Measurements from ENCODE around the gene MC2R. TPM values are rescaled to one million over a fixed set of nuclear protein-coding genes. Genes with fewer than 3 reads are reported as not detected.

MC2R gene
- total RNA-seq, 2 experiments from 2014 or later: not detected

Other genes starting within 250 kb of the MC2R start
- gene FAM210A, start 189.0 kb downstream of the MC2R start, total RNA-seq: 10 to 100 TPM; 21.6 to 25.5 TPM
- gene RNMT, start 188.9 kb downstream of the MC2R start, total RNA-seq: 10 to 100 TPM; 40.7 to 44.0 TPM
- gene MC5R, start 91.4 kb downstream of the MC2R start, total RNA-seq: under 1 TPM in 1 of 2 experiments, not detected in 1; 0.17 TPM
- 10 to 100 TPM; 21.7 to 22.7 TPM for gene ZNF519, start 216.9 kb upstream of the MC2R start, total RNA-seq

Measured in activated naive CD8-positive, alpha-beta T cell treated with anti-CD3 and anti-CD28 coated beads, Interleukin-2, amount 10 ng/mL, durations not matched to agents 7 days and 5 days (primary cell).